Posterior cingulate gyrus (tissue), 11 donors: Measurements from ENCODE around the gene FOXK2.
A peak's percentile ranks its signal among the peaks of the same experiment; 100 is the strongest.

Source experiments
- DNase-seq, 10 donors: peaks; one replicate each; pipeline versions ENCODE4 v3.0.0 to v3.0.0-alpha.2; 2020 to 2021; ENCODE audit warnings: mixed read lengths in 3 of 10
- intact Hi-C: fragments of 100-400 bp; cut with DNase I; formaldehyde crosslinking; loops from one replicate; pipeline ENCODE4 v1.15.1; 2023

The FOXK2 gene

GRCh38 chr17:82619641-82620040, 100.1 kb downstream of the FOXK2 start:
- intact Hi-C loops = no loop called here
- peak in 1 of 10 donors; percentile 60 for DNase-seq

DNA sequence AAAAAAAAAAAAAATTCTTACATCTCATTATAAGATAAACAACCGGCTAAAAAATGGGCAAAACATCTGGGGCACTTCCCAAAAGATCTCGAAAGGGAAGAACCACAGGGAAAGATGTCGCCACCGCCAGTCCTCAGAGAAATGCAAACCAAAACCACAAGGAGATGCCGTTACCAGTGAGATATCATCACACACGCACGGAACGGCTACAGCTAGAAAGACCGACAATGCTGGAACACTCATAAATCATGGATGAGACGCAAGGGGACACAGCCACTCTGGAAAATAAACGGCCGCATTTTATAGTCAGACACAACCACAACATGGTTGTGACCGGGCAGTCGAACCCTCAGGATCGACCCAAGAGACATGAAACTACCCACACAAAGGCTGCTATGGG, 104.2 kb downstream of the FOXK2 start:
- DNase-seq = peak in 2 of 10 donors; percentile 15 to 16
- intact Hi-C loops = no loop called here

DNA sequence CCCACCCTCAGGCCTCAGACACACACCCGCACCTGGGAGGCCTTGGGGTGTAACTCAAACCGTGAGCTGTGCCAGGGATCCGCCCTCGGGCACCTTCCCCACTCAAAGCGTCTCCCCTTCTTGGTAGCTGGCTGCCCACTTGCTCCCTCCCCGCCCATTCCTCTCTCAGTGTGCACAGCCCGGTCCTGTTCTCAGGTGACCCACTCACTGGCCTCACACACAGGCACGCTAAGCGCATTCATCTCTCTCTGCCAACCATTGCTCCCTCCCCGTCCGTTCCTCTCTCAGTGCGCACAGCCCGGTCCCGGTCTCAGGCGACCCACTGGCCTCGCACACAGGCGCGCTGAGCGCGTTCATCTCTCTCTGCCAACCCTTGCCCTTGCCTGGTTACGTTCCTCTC, 107.9 kb downstream of the FOXK2 start:
- DNase-seq = peak in 3 of 10 donors; percentile 55 to 76 (median 63)
- intact Hi-C loops = no loop called here

- peak in 3 of 10 donors; percentile 10 to 39 (median 16) for DNase-seq
- intact Hi-C loops = no loop called here
These were observed 110.2 kb downstream of the FOXK2 start for GRCh38 chr17:82629748-82630147.

GRCh38 chr17:82630212-82630611, 110.7 kb downstream of the FOXK2 start:
- intact Hi-C loops = no loop called here
- DNase-seq = peak in 3 of 10 donors; percentile 11 to 63 (median 41)

DNA sequence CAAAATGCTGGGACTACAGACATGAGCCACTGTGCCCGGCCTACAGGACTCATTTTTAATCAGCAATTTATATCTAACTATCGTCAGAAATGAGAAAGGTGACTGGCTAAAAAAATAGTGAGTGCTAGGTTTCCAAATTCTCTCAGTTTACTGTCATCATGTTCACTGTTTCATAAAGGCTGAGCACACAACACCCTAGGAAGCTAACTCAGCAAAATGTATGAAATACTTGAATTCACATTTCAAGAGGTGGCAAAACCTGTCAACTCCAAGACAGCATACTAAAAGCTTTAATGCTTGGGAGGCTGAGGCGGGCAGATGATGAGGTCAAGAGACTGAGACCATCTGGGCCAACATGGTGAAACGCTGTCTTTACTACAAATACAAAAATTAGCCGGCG, 112.0 kb downstream of the FOXK2 start:
- intact Hi-C loops = no loop called here

GRCh38 chr17:82632451-82632850, 112.9 kb downstream of the FOXK2 start:
- intact Hi-C loops = no loop called here
- DNase-seq = peak in 2 of 10 donors; percentile 0 to 7

More for the DNA sequence above, 112.0 kb downstream of the FOXK2 start:
- peak in 1 of 10 donors; percentile 7 for DNase-seq

GRCh38 chr17:82633343-82633742, 113.8 kb downstream of the FOXK2 start:
- intact Hi-C loops = no loop called here
- DNase-seq = no peak

DNA sequence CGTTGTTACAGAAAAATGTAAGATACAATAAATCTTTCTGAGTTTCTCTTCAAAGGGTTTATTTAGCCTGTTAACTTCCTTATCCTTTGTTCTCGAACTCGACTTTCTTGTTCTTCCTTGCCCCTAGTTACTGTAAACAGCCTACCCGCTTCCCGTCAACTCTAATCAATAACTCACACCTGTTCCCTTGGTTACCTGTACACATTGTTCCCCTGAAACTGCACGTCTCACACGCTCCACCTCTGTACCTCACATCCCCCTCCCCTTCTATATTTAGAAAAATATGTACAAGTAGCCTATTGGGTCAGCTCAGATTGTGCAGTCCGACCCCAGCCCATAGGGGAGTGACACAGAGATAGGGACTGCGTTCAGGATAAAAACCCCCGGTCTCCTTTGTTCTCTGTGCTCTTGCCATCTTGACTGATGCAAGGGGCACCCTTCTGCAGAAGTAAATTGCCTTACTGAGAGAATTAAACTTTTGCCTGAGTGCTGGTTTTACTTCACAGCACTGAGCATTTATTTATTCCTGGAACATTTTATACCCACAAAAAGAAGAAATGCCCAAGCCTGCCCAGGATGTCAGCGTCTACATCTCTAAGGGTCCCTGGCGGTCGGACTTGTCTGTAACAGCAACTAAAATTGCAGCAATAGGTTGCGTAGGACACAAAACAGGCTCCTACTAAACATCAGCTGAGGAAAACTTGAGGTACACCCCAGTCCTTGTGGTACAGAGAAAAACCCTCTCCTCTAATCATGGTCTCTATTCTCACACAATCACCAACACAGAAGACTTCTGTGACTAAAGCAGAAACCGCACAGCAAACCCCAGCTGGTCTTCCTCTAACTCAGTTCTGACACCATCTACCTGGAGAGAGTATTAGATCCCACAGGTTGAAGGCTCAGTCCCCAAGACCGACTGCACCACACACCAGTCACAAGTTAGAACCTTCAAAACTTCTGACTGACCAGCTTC, 117.4 kb downstream of the FOXK2 start:
- peak in 3 of 10 donors; percentile 3 to 31 (median 16) for DNase-seq

GRCh38 chr17:82638183-82638773, 118.7 kb downstream of the FOXK2 start:
- intact Hi-C loops = no loop called here
- no peak for DNase-seq

More for the DNA sequence above, 117.4 kb downstream of the FOXK2 start:
- intact Hi-C loops = no loop called here

DNA sequence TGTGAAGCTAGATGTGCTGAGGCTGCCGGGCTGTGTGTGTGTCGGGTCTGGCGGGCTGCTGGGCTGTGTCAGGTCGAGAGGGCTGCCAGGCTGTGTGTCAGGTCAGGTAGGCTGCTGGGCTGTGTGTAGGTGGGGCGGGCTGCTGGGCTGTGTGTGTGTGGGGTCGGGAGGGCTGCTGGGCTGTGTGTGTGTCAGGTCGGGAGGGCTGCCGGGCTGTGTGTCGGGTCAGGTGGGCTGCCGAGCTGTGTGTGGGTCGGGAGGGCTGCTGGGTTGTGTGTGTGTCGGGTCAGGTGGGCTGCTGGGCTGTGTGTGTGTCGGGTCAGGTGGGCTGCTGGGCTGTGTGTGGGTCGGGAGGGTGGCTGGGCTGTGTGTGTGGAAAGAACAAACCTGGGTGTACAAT, 120.1 kb downstream of the FOXK2 start:
- intact Hi-C loops = no loop called here
- DNase-seq = peak in 3 of 10 donors; percentile 50 to 57 (median 55)

- intact Hi-C loops = no loop called here
- peak in 2 of 10 donors; percentile 13 to 31 for DNase-seq
These were observed 120.5 kb downstream of the FOXK2 start for GRCh38 chr17:82640036-82640435.

DNA sequence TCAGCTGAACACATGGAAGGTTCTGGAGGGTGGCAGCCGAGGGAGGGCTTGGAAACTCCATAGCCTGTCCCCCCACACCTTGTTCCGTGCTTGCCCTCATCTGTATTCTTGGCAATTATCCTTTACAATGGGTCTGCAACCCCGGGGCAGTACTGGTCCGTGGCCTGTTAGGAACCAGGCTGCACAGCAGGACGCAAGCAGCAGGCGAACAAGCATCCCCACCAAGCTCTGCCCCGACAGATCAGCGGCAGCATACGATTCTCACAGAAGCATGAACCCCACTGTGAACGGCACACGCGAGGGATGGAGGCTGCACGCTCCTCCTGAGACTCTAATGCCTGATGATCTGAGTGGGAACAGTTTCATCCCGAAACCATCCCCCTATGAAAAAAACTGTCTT, 122.5 kb downstream of the FOXK2 start:
- peak in 3 of 10 donors; percentile 37 to 72 (median 42) for DNase-seq
- intact Hi-C loops = no loop called here

DNA sequence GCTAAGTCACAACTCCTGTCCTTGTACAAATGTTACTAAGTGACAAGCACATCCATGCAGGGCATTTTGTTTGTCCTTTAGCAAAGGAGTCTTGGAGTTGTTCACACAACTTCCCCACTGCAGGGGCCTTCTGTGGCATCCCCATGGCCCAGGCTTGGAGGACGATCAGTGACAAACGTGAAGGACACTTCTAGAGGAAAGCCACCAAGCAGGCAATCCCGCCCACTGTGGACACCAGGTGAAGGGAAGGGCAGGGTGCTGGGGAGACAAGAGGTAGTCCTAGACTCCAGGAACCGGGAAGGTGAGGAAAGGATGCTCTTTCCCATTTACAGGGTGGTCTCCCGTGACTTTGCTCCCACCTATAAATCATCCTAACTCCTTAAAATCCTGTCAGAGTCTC, 124.6 kb downstream of the FOXK2 start:
- intact Hi-C loops = no loop called here
- DNase-seq = peak in 3 of 10 donors; percentile 24 to 72 (median 33)

DNA sequence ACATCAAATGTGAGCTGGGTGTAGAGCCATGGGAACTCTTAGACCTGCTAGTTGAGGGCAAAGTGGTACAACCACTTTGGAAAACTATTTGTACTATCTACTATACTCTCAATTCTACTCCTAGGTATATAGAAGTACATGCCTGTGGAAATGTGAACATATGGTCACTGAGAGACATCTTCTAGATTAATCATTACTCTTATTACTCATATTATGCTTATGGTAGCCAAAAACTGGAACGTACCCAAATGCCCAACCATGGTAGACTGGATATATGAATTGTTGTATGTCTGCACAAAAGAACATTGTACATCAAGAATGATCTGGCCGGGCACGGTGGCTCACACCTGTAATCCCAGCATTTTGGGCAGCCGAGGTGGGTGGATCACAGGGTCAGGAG, 126.0 kb downstream of the FOXK2 start:
- DNase-seq = peak in 2 of 10 donors; percentile 33 to 35
- intact Hi-C loops = loop anchor here (5.0 kb wide), 1 partner anchor 92 kb away; the partner anchor contains the start of gene FN3K

- peak in 3 of 10 donors; percentile 71 to 87 (median 79) for DNase-seq
- intact Hi-C loops = loop anchor here (5.0 kb wide), 1 partner anchor 90 kb away; the partner anchor contains the start of gene FN3K
These were observed 128.1 kb downstream of the FOXK2 start for GRCh38 chr17:82647593-82648164.

DNA sequence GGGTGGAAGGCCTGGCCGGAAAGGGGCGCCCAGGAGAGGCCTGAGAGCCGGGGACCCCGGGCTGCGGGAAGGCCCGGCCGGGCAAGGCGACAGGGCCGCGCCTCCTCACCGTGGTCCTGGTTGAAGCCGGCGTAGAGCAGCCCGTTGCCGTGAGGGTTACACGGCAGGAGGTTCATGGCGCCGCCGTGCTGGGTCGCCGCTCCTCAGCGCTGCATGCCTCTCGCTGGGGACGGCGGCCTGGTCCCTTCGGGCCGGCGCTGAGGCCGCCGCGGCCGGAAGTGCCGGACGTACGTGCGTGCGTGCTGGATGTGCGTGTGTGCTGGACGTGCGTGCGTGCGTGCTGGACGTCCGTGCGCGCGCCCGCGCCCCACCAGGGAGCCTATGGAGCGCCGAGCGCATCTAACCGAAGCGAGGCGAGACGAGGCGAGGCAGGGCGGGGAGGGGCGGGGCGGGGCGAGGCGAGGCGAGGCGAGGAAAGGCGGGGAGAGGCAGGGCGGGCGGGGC, 128.7 kb downstream of the FOXK2 start, which contains the start of gene WDR45B:
Gene WDR45B, minus strand, starts transcription at position 280 of the 504 bp plus-strand sequence. Its CDS starts 104 bp downstream, at position 176.
- peak; percentile 87 to 100 (median 94) for DNase-seq
- intact Hi-C loops = loop anchor here (5.0 kb wide), 1 partner anchor 89 kb away; the partner anchor contains the start of gene FN3K

GRCh38 chr17:82648742-82649331, 129.3 kb downstream of the FOXK2 start:
- peak in 3 of 10 donors; percentile 76 to 91 (median 79) for DNase-seq
- intact Hi-C loops = loop anchor here (5.0 kb wide), 1 partner anchor 88 kb away; the partner anchor contains the start of gene FN3K

GRCh38 chr17:82649501-82650261, 130.1 kb downstream of the FOXK2 start:
- peak in 3 of 10 donors; percentile 55 to 82 (median 61) for DNase-seq
- intact Hi-C loops = loop anchor here (5.0 kb wide), 1 partner anchor 88 kb away; the partner anchor contains the start of gene FN3K
